NCI-H2196 (cell line): Measurements from ENCODE around the gene SLC46A2.

ENCODE experiments used
- DNase-seq: peaks from one replicate; lab custom pipeline; 2025; ENCODE audit not compliant: unreplicated experiment; lab: John Stamatoyannopoulos, UW

Gene SLC46A2

GRCh38 chr9:112890106-112891081, at the start of gene SLC46A2:
Gene SLC46A2, minus strand, starts transcription at chr9:112890876. Its CDS starts 195 bp downstream, at chr9:112890681.
- no peak for DNase-seq

GRCh38 chr9:112939418-112939817, 48.7 kb upstream of the SLC46A2 start:
- DNase-seq: no peak

GRCh38 chr9:112933696-112934095, 43.0 kb upstream of the SLC46A2 start:
- no peak for DNase-seq

- peak; percentile 13 for DNase-seq
These were observed 34.5 kb upstream of the SLC46A2 start for GRCh38 chr9:112925058-112925641.

- no peak for DNase-seq
These were observed 30.9 kb upstream of the SLC46A2 start for GRCh38 chr9:112921549-112921948.

- DNase-seq: no peak
These were observed 27.3 kb upstream of the SLC46A2 start for GRCh38 chr9:112917987-112918362.

- no peak for DNase-seq
These were observed 26.6 kb upstream of the SLC46A2 start for GRCh38 chr9:112917047-112917986.

GRCh38 chr9:112914524-112914923, 23.8 kb upstream of the SLC46A2 start:
- peak; percentile 13 for DNase-seq

GRCh38 chr9:112913326-112913725, 22.6 kb upstream of the SLC46A2 start:
- no peak for DNase-seq

- no peak for DNase-seq
These were observed 22.0 kb upstream of the SLC46A2 start for GRCh38 chr9:112912636-112913035.

- no peak for DNase-seq
These were observed 21.1 kb upstream of the SLC46A2 start for GRCh38 chr9:112911736-112912135.

- no peak for DNase-seq
These were observed 14.4 kb upstream of the SLC46A2 start for GRCh38 chr9:112905084-112905483.

GRCh38 chr9:112900901-112901300, 10.2 kb upstream of the SLC46A2 start:
- no peak for DNase-seq

- DNase-seq: no peak
These were observed 9.8 kb upstream of the SLC46A2 start for GRCh38 chr9:112900488-112900887.

GRCh38 chr9:112898872-112899311, 8.2 kb upstream of the SLC46A2 start:
- DNase-seq: no peak

- no peak for DNase-seq
These were observed 5.5 kb upstream of the SLC46A2 start for GRCh38 chr9:112896131-112896530.

- no peak for DNase-seq
These were observed 4.0 kb upstream of the SLC46A2 start for GRCh38 chr9:112894699-112895098.

GRCh38 chr9:112894041-112894440, 3.4 kb upstream of the SLC46A2 start:
- no peak for DNase-seq

- no peak for DNase-seq
These were observed 2.3 kb upstream of the SLC46A2 start for GRCh38 chr9:112892981-112893380.

- DNase-seq: no peak
These were observed 845 bp upstream of the SLC46A2 start for GRCh38 chr9:112891521-112891920.

GRCh38 chr9:112887381-112887780, 3.3 kb downstream of the SLC46A2 start:
- peak; percentile 2 for DNase-seq
